ENCODE results near the gene KRTAP25-1.

Gene KRTAP25-1

GRCh38 chr21:30249936-30250335 is 39.4 kb downstream of the KRTAP25-1 start:
- DNase-seq (ENCODE audit: low read depth in 2 of 2): no peak

DNA sequence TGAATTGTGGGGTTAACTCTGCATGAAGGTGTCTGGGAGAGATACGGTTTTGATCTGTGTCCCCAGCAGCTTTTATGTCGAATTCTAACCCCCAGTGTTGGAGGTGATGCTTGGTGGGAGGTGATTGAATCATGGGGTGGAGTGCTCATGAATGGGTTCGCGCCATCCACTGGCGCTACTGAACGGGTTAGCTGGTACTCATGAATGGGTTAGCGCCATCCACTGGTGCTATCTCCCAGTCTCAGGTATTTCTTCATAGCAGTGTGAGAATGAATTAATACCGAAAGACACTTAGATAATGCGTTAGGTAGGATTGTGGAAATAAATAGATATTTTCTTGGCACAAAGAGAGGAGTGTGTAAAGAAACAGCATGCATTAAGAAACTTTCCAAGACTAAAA is 40.5 kb downstream of the KRTAP25-1 start:
- DNase-seq (ENCODE audit: low read depth in 2 of 2): no peak

GRCh38 chr21:30245061-30245460 is 44.3 kb downstream of the KRTAP25-1 start:
- DNase-seq (ENCODE audit: low read depth in 2 of 2): no peak

DNA sequence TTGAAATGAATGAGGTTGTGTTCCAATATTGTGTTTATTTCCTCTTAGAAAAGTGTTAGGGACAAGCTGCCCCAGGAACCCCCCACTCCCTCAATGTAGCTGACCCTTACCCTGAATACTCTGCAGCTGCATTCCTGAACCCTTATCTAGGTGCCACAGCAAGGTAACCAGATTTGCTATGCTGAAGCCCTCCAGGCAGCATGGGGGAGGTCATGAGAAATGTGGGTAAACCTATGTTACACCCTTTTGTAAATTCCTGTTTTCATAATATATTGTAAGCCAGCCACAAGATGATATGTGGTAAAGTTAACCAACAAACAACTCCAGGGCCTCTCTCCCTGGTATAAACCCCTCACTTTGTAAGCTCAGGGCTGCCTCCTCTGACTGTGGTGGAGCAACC is 45.6 kb downstream of the KRTAP25-1 start:
- no peak for DNase-seq (ENCODE audit: low read depth in 2 of 2)

- DNase-seq (ENCODE audit: low read depth in 2 of 2): no peak
Observed at GRCh38 chr21:30240661-30241060, 48.7 kb downstream of the KRTAP25-1 start.
